Stimulated activated CD4-positive, alpha-beta T cell treated with anti-CD3 and anti-CD28 coated beads, Interleukin-15, amount 100 ng/mL, for 24 hours (primary cell): ENCODE results near the gene RSL24D1.
"Not testable (repeated sequence)": the region's sequence is repeated elsewhere in the genome, so short reads cannot be mapped to it uniquely, and the experiment has no call there.

Experiments used
- DNase-seq: peaks from one replicate; pipeline ENCODE4 v3.0.0-alpha.2; 2020

Gene RSL24D1

GRCh38 chr15:55202206-55202605 is 5.5 kb upstream of the RSL24D1 start:
- no peak for DNase-seq

- no peak for DNase-seq
These were observed 2.0 kb upstream of the RSL24D1 start for GRCh38 chr15:55198706-55199105.

GRCh38 chr15:55197719-55198118 is 978 bp upstream of the RSL24D1 start:
- no peak for DNase-seq

DNA sequence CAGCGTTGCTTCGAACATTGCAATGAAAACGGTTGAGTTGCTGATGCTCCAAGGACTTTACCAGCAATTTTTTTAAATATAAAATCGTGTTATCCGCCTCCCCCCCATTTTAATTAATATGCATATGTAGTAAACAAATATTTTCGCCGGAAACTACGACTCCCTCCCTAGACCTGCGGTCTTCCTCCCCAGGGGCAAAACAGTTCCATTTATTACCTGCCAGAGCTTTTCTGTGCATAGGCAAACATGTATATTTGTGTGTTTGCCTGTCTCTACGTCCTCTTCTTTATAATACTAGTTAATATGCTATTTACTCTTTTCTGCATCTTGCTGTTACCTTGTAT is 593 bp upstream of the RSL24D1 start:
- no peak for DNase-seq

DNA sequence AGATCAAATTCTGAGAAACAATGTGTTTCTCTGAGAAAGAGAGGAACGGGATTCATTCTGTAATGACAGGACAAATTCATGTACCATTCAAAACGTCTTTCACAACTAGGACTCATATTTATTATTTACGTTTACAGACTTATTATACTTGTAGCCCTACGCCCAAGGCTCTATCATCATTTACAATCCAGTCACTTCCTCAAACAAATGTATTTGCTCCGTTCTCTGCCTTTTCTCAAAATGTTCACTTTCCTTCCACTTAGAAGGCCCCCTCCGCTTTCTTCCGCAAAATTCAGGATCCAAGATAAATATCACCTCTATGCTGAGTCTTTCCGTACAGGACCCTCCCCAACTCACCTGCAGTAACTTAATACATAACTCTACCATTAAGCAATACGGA is 745 bp downstream of the RSL24D1 start:
- DNase-seq: no peak

- DNase-seq: no peak
These were observed 2.5 kb downstream of the RSL24D1 start for GRCh38 chr15:55194256-55194655.

DNA sequence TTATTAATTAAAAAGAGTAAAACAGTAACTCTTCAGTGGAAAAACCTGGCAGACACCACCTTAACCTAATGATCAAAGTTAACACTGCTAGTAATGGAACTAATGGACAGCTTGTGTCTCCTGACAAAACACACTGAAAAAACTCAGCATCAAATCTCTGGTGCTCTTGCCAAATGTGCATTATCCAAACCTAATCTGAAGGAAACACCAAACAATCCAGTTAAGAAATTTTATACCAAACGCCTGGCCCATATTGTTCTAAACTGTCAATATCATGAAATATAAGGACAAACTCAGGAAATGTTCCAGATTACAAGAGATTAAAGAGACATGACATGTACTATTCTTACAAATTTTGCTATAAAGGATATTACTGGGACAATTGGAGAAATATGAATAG is 10.4 kb downstream of the RSL24D1 start:
- DNase-seq: no peak

- no peak for DNase-seq
These were observed 13.1 kb downstream of the RSL24D1 start for GRCh38 chr15:55183679-55184078.

DNA sequence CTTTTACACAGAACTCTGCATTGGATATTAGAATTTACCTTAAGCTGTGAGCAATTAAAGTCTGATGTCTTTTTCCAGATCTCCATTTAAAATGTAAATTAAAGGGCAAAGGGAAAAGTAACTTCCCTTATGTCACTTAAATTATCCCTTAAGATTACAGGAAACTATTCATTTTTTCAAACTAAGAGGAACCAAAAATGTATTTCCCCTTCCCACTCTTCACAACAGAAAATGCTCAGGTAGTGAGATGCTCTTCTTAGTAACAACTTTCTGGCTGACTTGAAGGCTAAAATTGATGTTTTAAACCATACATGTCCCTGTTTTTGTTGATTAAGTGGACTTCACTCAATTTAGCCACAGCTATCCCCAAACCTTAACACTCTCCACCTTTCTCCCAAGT is 17.6 kb downstream of the RSL24D1 start:
- DNase-seq: no peak

DNA sequence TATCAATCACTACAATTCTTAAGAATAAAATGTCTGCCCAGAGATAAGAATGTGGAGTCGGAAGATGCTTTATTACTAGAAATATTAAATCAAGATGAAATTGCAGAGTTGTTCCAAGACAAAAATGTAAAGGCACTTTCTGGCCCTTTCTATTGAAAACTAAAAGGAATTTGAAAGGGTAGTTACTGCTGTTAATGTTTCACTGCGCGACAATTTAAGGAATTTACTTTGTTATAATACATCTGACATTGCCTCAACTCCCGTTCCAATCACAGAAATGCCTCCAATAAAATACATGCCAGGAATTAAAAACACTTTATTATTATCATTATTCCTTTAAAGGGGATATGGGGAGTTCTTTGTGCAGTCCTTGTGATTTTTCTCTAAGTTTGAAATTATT is 26.4 kb downstream of the RSL24D1 start:
- no peak for DNase-seq

DNA sequence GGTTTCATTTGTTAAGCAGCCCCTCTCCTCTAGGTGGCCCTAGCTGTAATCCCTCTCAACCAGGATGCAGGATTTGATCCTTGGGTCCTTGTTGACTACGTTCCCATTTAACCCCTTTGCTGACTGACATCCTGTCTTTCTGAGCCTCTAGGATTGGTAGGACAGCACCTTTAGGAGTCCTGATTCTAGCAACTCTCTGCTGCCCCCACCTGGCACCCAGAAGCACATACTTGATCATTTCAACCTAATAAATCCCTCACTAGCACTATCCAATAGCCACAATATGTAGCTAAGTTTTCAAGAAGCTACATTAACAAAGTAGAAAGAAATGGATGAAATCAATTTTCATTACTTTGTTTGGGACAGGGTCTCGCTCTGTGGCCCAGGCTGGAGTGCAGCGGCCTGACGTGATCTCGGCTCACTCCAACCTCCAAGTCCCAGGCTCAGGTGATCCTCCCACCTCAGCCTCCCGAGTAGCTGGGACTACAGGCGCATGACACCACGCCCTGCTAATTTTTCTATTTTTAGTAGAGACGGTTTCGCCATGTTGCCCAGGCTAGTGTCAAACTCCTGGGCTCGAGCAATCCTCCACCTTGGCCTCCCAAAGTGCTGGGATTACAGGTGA is 28.3 kb downstream of the RSL24D1 start:
- peak; percentile 73 for DNase-seq

DNA sequence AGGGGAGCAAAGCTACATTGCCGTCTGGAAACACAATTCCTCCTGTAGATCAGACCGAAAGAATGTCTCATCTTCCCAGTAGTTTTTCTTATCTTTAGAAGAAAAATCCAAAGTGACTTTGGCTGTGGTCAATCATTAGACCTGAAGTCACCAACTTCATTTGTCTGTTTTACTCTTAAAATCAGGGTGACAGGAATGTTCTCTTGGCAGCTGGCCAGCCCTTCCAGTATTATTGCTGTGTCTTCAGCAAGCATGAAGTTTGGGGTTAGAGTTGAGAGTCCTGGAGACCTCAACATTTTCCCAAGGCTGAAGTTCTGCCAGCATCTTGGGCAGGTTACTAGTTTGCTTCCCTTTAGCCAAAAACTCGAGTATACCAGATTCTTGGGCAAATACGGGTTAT is 32.5 kb downstream of the RSL24D1 start:
- DNase-seq: no peak

GRCh38 chr15:55151631-55152030 is 45.1 kb downstream of the RSL24D1 start:
- DNase-seq: no peak

- not testable (repeated sequence) for DNase-seq
These were observed 53.6 kb downstream of the RSL24D1 start for GRCh38 chr15:55143132-55143531.

- DNase-seq: no peak
These were observed 62.8 kb downstream of the RSL24D1 start for GRCh38 chr15:55133972-55134371.

DNA sequence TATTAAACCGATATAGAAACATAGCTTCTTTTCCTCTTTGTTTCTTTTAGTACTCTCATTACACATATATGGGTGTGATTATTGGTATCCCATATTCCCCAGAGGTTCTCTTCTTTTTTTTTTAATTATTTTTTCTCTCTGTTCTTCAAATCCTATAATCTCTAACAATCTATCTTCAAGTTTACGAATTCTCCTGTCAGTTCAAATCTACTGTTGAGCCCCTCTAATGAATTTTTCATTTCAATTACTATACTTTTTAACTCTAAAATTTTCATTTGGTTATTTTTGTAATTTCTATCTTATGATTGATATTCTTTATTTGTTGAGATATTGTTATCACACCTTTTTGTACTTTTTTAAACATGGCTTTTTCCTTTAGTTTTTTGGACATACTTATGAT is 64.1 kb downstream of the RSL24D1 start:
- no peak for DNase-seq
